Loucy (cell line): ENCODE data around the gene BMAL2.

Source experiments
- H2AFZ ChIP-seq: fragments of 200-600 bp; sonication (generic); 2 replicates; pipeline ENCODE4 v1.6.0; 2016; ENCODE audit warnings: antibody characterized with exemption, mild to moderate bottlenecking, low read length, moderate library complexity
- H3F3A ChIP-seq: fragments of 200-600 bp; 2 replicates; pipeline ENCODE4 v1.6.0; 2016; ENCODE audit warnings: antibody characterized with exemption, low read depth, mild to moderate bottlenecking
- H3K27me3 ChIP-seq: fragments of 200-600 bp; sonication (generic); 2 replicates; pipeline ENCODE4 v1.6.1; 2014; ENCODE audit warnings: low read length, mild to moderate bottlenecking; ENCODE audit not compliant: insufficient read depth, poor library complexity, severe bottlenecking
- H3K36me3 ChIP-seq: fragments of 200-600 bp; sonication (generic); 2 replicates; pipeline ENCODE4 v1.6.1; 2016; ENCODE audit warnings: low read length; ENCODE audit not compliant: insufficient read depth
- H3K4me1 ChIP-seq: fragments of 200-600 bp; sonication (generic); 2 replicates; pipeline ENCODE4 v1.5.1; 2014; ENCODE audit warnings: low read length, mild to moderate bottlenecking; ENCODE audit not compliant: insufficient read depth, poor library complexity, severe bottlenecking
- H3K4me2 ChIP-seq: fragments of 200-600 bp; sonication (generic); 2 replicates; pipeline ENCODE4 v1.6.0; 2014; ENCODE audit warnings: antibody characterized with exemption, low read length, low read depth, mild to moderate bottlenecking; ENCODE audit not compliant: poor library complexity, severe bottlenecking
- H3K4me3 ChIP-seq: fragments of 200-600 bp; sonication (generic); 2 replicates; pipeline ENCODE4 v1.5.1; 2014; ENCODE audit warnings: low read length, mild to moderate bottlenecking, mixed read lengths; ENCODE audit not compliant: poor library complexity, severe bottlenecking
- H3K79me2 ChIP-seq: fragments of 200-600 bp; sonication (generic); 2 replicates; pipeline ENCODE4 v1.6.1; 2014; ENCODE audit warnings: low read length; ENCODE audit not compliant: insufficient read depth
- H3K9ac ChIP-seq: fragments of 200-600 bp; sonication (generic); 2 replicates; pipeline ENCODE4 v1.6.0; 2014; ENCODE audit warnings: mild to moderate bottlenecking, low read depth, low read length, moderate library complexity; ENCODE audit not compliant: poor library complexity, severe bottlenecking
- H3K9me2 ChIP-seq: fragments of 200-600 bp; sonication (generic); replicated peaks from 2 replicates; pipeline ENCODE4 v1.6.1; 2016; ENCODE audit warnings: low read depth, low read length, mixed read lengths
- H3K9me3 ChIP-seq: fragments of 200-600 bp; sonication (generic); 2 replicates; pipeline ENCODE4 v1.6.1; 2014; ENCODE audit warnings: mild to moderate bottlenecking, antibody characterized with exemption, low read length, low read depth; ENCODE audit not compliant: insufficient read depth
- H4K20me1 ChIP-seq: fragments of 200-600 bp; sonication (generic); 2 replicates; pipeline ENCODE4 v1.6.0; 2014; ENCODE audit warnings: antibody characterized with exemption, low read length, mild to moderate bottlenecking; ENCODE audit not compliant: insufficient read depth, poor library complexity, severe bottlenecking
- EZH2phosphoT487 ChIP-seq: fragments of 200-600 bp; IDR thresholded peaks from 2 replicates; pipeline ENCODE4 v1.6.1; 2018; ENCODE audit warnings: antibody characterized with exemption, mild to moderate bottlenecking, moderate library complexity, borderline replicate concordance
- TF ChIP-seq, protein P1 (sequence below): fragments of 200-600 bp; sonication (generic); conservative IDR thresholded peaks from 2 replicates; pipeline ENCODE4 v1.5.1; 2014; ENCODE audit warnings: mild to moderate bottlenecking, antibody characterized with exemption, low read length

The BMAL2 gene

DNA sequence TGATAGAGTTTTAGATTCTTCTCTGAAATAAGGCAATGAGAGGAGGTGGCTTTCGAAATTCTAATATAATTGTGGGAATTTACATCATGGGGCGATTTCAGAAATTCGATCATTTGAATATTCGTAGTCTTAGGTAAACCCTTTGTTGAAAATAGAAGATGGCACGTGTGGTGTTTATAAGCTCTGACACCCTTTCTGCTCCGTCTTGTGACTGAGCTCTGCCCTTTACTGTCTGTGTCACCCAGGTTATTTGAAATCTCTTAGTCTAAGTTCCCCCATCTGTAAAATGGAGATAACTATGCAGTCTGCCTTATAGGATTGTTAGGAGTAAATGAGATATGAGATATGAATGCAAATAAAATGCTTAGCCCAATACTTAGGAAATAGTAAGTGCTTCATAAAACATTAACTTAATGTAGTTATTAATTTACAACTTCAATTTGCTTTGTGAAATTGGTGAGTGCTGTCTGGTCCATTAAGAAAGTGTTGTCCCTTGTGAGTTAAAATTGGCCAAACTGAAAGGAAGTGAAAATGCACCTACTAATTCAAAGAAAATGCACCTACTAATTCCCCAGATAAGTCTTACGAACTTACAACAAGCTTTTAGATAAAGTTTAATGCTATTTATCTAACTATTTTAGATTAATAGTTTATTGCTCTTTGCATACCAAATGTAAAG is 1.5 kb downstream of the BMAL2 start:
- H3K4me3 ChIP-seq, result peak overlapping the region; percentile 80
- H3K9ac ChIP-seq, result peak overlapping the region; percentile 70

DNA sequence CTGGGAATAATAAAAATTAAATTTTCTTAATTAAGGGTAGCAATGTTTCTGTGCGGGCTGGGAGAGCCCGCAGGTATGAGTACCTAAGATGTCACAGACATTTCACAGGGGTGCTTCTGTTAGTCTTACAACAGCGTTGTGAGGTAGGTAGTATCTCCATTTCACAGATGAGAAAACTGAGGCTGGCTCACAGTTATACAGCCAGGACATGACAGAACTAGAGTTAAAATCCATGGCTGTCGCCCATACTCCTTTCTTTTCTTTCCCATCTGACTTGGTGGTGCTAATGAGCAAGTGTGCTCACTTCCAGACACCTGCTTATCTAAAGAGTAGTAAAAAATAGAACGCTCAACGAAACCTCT is 2.1 kb downstream of the BMAL2 start:
- H3K79me2 ChIP-seq, result peaks cover 23% of the 10 kb centered on the region
- H4K20me1 ChIP-seq, result no peaks in the 10 kb centered on the region
- H2AFZ ChIP-seq, result no peak overlapping the region
- H3F3A ChIP-seq, result no peaks in the 10 kb centered on the region; the same call in 1 of the 2 replicates
- peaks cover 41% of the 10 kb centered on the region for H3K4me1 ChIP-seq
- TF ChIP-seq, protein P1, sequence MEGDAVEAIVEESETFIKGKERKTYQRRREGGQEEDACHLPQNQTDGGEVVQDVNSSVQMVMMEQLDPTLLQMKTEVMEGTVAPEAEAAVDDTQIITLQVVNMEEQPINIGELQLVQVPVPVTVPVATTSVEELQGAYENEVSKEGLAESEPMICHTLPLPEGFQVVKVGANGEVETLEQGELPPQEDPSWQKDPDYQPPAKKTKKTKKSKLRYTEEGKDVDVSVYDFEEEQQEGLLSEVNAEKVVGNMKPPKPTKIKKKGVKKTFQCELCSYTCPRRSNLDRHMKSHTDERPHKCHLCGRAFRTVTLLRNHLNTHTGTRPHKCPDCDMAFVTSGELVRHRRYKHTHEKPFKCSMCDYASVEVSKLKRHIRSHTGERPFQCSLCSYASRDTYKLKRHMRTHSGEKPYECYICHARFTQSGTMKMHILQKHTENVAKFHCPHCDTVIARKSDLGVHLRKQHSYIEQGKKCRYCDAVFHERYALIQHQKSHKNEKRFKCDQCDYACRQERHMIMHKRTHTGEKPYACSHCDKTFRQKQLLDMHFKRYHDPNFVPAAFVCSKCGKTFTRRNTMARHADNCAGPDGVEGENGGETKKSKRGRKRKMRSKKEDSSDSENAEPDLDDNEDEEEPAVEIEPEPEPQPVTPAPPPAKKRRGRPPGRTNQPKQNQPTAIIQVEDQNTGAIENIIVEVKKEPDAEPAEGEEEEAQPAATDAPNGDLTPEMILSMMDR, result no peak
- no peak for TF ChIP-seq EZH2phosphoT487
- H3K9ac ChIP-seq, result no peak overlapping the region
- no peaks in the 10 kb centered on the region for H3K9me3 ChIP-seq
- no peaks in the 10 kb centered on the region for H3K9me2 ChIP-seq
- H3K36me3 ChIP-seq, result no peaks in the 10 kb centered on the region
- H3K27me3 ChIP-seq, result no peaks in the 10 kb centered on the region
- peak overlapping the region; percentile 80 for H3K4me3 ChIP-seq
- H3K4me2 ChIP-seq, result peak overlapping the region; percentile 77

More for the DNA sequence above, 1.5 kb downstream of the BMAL2 start:
- peak overlapping the region; percentile 96 for H2AFZ ChIP-seq
- H3K36me3 ChIP-seq, result no peaks in the 10 kb centered on the region
- no peaks in the 10 kb centered on the region for H4K20me1 ChIP-seq
- H3K9me2 ChIP-seq, result no peaks in the 10 kb centered on the region
- H3K4me2 ChIP-seq, result peak overlapping the region; percentile 77
- H3K4me1 ChIP-seq, result peaks cover 41% of the 10 kb centered on the region
- H3F3A ChIP-seq, result no peaks in the 10 kb centered on the region; the same call in 1 of the 2 replicates
- H3K27me3 ChIP-seq, result no peaks in the 10 kb centered on the region
- H3K9me3 ChIP-seq, result no peaks in the 10 kb centered on the region
- TF ChIP-seq, protein P1, result no peak
- TF ChIP-seq EZH2phosphoT487, result no peak
- H3K79me2 ChIP-seq, result peaks cover 23% of the 10 kb centered on the region

DNA sequence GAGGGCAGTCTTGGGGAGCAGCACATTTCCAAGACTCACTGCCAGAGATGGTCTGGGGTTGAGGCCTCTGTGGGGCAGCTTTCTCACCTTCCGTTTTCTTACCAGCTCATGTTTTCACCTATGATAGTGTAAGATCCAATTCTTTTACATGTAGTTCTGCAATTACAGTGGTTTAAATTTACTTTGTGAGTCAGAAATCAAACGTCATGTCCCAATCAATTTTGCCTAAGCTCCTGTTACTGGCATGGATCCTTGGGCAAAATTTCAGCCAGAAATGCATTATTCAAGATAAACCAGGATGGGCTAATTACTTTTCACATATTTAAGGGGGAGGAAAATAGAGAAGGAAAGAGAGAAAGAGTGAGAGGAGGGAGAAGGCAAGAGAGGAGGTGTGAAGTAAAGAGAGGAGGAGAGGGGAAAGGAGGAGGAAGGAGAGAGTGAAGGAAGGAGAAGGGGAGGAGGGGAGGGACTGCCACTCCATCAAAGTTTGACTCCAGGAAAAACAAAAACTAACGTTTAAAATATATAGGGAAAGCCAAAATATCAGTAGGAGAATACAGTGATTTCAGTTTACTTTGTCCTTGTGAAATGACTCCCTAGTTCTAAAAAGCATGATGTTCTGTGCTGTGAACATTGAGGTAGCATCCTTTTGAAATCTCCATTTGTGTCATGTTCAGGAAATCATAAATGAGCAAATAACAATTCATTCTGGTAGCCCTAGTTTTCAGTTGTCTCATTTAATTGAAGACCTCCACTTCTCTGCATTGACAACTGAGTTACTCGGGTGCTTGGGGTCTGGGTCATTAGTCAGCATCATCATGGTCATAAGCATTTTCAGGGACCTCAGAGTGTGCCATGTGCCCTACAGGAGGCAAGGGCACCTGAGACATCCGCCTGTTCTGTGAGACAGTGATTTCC is 3.0 kb downstream of the BMAL2 start:
- H3K4me1 ChIP-seq, result peaks cover 41% of the 10 kb centered on the region
- TF ChIP-seq EZH2phosphoT487, result no peak
- TF ChIP-seq, protein P1, result no peak
- H3K4me2 ChIP-seq, result peak overlapping the region; percentile 77

More for the DNA sequence above, 3.0 kb downstream of the BMAL2 start:
- Histone ChIP-seq H3K79me2 (peaks cover 30% of the 10 kb centered on the region), H3K36me3 (no peaks in the 10 kb centered on the region), H4K20me1 (no peaks in the 10 kb centered on the region), H3K9ac (no peak overlapping the region), H3K9me3 (no peaks in the 10 kb centered on the region), H2AFZ (no peak overlapping the region), H3F3A (no peaks in the 10 kb centered on the region; the same call in 1 of the 2 replicates), H3K9me2 (no peaks in the 10 kb centered on the region), H3K4me3 (peak overlapping the region; percentile 18), H3K27me3 (no peaks in the 10 kb centered on the region)
